GM18507 (cell line): ENCODE measurements around the gene NOTCH2.
"Not testable (repeated sequence)": the region's sequence is repeated elsewhere in the genome, so short reads cannot be mapped to it uniquely, and the experiment has no call there.

Experiments
- DNase-seq: peaks from one replicate; pipeline ENCODE4 v3.0.0; 2011; ENCODE audit warnings: low read depth; ENCODE audit not compliant: insufficient read length; ENCODE audit errors: extremely low spot score
- FAIRE-seq: peaks from 2 replicates; lab custom pipeline; 2011; peaks lifted over from hg19 to GRCh38; lab: Jason Lieb, UNC

NOTCH2 gene

DNA sequence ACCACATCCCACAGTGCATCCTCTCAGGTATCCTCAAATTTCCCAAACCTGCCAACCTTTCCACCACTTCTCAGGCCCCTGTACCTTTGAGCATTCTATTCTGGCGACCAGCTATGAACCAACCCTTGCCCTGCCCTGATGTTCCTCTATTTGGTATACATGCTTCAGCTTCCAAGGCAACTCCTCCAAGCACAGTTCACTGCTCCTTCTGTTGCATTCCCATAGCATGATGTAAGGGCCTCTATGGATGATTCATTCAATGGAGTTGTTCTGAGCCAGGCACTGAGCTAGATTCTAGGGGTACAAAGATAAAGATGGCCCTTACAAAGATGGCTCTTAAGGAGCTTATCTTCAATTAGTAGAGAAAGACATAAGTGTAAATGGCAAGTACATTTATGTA is 21.4 kb upstream of the NOTCH2 start:
- not testable (repeated sequence) for DNase-seq, FAIRE-seq

DNA sequence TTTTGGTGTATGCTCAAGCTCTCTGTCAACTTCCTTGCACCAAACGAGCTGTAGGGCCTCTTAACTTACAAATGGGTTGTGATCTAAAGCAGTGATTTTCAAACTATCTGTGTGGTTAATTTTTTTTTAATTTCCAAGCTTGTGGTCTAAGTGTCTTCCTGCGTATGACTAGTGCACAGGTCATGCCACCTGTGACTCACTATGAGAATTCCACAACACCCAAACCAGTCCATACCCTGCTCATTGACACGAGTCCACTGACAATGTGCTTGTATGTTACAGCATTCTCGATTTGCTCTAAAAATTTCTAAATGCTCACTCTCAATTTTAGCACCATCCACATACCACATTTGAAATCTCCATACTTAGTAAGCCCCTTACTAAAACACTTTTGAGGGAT is 18.5 kb upstream of the NOTCH2 start:
- FAIRE-seq, DNase-seq: not testable (repeated sequence)

DNA sequence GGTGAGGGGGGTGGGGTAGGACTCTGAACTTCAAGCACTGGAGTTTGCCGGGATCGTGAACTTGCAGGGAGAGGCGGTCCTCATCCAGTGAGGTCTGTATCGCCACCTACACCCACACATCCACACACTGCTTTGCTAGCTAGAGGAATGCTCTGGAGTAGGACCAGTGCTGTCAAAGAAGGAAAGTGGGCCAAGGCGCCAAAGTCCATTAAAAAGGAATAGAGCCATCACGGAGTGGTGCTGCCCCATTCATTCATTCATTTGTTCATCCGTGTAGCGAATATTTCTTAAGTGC is 405 bp upstream of the NOTCH2 start:
- not testable (repeated sequence) for FAIRE-seq, DNase-seq

DNA sequence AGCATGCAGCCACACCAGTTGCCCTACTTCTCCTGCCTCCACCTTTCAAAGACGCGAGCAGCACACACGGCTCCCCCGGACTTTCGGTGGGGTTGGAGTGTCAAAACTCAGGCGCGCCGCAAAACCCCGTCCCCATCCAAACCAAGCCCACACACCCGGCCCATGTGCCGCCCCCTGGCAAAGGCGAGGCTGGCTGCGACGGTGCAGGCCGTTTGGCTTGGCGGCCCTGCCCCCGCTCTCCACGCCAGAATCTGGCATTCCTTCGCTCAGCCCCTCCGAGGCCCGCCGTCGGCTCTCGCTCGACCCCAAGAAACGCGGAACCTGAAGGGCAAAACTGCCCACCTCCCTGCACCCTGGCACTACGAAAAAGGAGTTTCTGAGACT is 787 bp downstream of the NOTCH2 start:
- DNase-seq, FAIRE-seq: not testable (repeated sequence)

DNA sequence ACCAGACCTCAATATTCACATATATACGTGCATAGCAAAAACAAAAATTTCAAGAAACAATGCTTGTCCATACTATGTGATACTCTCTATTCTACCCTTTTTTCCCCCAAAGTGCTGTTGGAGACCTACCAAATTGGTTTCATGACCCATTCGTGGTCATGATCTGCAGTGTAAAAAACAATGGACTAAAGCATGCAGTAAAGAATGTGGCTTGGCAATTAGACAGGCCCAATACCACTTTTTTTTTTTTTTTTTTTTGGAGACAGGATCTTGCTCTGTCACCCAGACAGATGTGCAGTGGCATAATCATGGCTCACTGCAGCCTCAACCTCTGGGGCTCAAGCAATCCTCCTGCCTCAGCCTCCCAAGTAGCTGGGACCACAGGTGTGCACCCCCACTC is 21.3 kb downstream of the NOTCH2 start:
- FAIRE-seq, DNase-seq: not testable (repeated sequence)

DNA sequence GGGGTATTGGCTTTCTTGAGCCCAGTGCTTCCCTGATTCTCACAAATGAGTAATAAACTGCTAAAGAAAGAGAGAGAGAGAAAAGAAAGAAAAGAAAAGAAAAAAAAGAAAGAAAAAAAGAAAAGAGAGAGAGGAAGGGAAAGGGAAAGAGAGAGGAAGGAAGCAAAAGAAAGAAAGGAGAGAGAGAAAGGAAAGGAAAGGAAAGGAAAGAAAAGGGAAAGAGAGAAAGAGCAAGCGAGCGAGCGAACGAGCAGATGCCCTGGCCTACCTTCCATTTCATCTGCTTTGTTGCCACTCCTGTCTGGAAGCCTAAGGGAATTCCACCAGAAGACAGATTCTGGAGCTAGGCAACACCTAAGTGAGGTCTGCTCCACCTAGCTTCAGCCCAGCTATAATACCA is 27.7 kb downstream of the NOTCH2 start:
- DNase-seq, FAIRE-seq: not testable (repeated sequence)

DNA sequence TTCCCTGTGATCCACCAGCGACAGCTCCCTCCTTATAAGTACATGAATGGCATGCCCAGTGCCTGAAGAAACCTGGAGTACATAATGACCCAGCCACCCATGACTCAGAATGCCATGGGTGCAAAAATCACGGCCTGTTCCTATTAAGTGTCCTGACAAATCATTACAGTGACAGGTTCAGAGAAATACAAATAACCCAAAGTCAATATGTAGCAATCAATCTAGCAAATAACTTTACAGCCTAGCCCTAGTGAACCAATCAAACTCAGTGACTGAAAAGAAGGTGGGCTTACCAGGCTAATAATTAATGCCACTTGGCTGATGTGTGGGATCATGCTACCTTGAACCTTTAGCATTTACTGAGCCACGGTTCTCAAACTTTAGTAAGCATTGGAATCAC is 37.2 kb downstream of the NOTCH2 start:
- FAIRE-seq, DNase-seq: not testable (repeated sequence)

DNA sequence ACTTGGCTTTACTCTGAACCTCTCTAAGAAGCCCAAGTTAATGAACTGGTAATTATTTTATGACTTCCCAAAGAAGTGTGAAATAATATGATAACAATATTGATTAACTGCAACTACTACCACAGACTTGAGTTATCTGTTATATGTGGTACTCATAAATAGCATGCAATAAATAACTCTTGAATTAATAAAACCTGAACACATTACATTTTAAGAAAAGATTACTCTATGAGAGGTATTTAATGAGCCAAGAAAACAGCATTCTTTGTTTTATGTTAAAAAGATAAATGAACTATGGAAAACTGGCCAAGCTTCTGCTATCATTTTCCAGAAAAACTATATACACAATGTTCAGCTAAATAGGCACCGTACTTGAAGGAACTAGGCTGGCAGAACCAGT is 45.7 kb downstream of the NOTCH2 start:
- FAIRE-seq, DNase-seq: not testable (repeated sequence)

DNA sequence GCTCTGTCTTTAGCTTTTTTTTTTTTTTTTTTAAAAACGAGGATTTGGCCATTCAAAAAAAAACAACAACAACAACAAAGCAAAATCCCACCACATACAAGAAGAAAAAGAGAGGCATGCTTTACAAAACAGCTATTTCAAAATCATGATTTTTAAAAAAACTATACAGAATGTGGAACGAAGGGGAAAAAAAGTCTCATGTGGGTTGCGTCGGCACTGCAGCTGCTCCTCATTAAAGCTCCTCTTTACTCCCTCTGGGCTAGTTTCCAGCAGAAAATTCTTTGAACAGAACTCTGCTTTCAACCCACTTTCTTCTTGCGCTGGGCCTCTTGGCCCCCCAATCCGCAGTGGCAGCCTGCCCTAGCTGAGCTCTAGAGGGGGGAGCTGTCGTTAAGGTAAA is 54.5 kb downstream of the NOTCH2 start:
- DNase-seq, FAIRE-seq: not testable (repeated sequence)

DNA sequence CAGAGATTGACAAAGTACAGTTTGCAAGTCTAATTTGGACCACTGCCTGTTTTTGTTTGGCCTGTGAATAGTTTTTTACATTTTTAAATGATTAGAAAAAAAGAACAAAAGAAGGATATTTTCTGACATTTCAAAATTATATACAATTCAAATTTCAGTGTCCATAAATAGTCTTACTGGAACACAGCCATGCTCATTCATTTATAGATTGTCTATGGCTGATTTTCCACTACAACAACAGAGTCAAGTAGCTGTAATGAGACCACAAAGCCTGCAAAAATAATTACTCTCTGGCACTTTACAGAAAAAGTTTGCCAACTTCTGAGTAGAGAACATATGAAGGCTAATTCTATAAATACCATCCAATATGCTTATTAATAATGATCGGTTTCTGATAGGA is 61.1 kb downstream of the NOTCH2 start:
- FAIRE-seq, DNase-seq: not testable (repeated sequence)

DNA sequence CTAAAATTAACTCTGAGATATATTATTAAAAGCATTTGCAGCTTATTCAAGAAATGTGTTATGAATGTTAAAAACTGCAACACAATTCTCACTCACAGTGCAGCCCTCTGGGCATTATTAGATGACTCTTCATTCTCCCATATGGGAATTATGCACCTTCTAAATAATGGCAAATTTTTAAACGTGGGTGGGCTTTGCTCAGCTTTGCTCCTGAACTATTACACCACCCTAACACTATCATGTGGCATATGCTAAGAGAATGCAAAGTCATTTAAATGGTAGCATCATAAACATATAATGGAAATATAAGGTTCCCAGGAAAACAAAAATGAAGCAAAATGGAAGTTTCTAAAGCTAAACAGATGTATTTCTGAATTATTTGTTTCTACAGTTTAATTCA is 61.6 kb downstream of the NOTCH2 start:
- not testable (repeated sequence) for FAIRE-seq, DNase-seq

DNA sequence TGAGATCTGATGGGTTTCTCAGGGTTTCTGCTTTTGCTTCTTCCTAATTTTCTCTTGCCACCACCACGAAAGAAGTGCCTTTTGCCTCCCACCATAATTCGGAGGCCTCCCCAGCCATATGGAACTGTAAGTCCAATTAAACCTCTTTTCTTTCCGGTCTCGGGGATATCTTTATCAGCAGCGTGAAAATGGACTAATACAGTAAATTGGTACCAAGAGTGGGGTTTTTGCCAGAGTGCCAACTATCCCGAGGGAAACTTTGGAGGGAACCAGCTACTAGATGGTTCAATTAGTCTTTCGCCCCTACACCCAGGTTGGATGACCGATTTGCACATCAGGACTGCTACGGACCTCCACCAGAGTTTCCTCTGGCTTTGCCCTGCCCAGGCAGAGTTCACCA is 68.4 kb downstream of the NOTCH2 start:
- FAIRE-seq, DNase-seq: not testable (repeated sequence)

DNA sequence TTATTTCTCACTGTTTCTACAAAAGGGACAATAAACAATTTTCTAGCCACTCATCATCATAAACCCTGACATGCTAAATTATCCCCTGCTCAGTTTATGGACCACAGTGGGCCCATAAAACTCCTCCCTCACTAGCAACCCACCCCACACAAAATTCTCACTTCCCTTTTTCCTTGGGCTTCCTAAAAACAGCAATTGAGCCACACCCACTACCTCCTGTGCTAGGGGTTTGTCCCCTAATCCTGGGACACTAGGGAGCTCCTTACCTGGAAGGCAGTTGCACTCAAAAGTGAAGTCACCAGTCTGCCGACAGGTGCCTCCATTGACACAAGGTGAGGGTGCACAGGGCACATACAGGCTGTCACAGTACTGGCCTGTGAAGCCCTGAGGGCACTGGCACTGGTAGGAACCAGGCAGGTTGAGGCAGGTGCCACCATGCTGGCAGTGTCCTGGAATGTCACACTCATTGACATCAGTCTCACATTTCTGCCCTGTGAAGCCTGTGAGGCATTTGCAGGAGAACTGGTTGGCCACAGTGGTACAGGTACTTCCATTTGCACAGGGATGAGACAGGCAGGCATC is 72.6 kb downstream of the NOTCH2 start:
- DNase-seq, FAIRE-seq: not testable (repeated sequence)

DNA sequence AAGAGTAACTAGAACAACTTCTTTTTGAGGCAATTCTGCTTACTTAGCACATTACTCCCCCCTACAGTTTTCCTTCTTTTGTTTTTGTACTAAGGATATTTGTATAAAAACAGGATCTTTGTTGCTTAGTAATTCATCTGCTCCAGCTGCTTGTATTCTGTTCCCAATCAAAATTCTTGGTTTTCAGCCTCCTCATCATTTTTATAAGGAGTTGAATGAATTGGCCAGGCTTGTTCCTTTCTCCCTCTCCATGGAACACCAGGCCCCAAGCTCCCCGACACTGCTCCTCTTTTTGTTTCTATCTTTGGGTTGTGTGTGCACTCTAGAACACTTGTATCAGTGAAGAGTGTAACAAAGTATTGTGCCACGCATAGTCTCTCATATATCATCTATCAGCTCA is 73.5 kb downstream of the NOTCH2 start:
- FAIRE-seq, DNase-seq: not testable (repeated sequence)

DNA sequence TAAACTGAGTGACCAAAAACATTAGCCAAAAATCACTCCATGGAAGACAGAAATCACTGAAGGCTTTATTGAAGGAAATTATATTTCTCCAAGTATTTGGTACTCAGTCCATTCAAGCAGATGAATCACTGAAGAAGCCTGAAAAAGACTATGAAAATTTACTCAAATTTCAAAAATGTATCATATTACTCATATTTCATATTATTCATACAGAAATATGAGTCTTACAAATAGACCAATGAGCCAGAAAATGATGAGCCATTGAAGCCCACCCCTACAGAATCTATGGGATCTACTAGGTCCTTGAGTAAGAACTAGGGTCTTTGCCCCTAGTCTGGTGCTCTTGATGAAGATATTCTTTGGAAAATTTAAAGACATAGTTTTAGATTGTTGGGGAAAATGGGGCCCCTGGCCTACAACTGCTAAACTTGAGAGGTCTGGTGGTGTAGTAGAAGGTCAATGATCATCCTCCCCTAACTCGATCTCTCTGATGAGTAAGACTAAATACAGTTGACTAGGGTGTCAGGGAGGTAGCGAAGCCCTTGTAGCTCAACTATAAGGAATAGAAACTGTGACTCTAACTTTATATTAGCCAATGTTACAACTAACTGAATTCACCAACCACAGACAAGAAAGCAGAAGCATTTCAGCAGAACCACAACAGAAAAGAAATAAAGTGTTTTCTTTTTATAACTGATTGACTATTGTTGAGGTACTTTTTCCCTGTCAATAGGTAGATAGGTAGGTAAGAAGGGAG is 81.0 kb downstream of the NOTCH2 start:
- FAIRE-seq: no peak
- DNase-seq: no peak

DNA sequence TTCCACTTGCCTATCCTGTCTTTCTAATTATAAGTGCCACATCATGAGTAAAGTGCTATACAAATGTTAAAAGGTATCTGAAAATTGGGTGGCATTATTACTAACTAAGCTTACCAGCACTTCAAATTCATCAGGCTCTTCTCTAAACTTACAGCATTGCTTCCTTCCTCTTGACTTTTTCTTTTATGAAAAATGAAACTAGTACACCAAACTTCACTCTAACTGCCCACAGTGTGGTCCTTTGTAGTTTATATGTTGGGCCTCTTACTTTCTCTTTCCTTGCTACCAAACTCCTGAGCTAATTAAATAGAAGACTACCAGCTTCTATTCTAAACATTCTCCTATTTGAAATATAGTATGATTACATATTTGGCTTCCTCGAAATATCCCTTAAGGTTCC is 81.8 kb downstream of the NOTCH2 start:
- FAIRE-seq (no peak), DNase-seq (no peak)

DNA sequence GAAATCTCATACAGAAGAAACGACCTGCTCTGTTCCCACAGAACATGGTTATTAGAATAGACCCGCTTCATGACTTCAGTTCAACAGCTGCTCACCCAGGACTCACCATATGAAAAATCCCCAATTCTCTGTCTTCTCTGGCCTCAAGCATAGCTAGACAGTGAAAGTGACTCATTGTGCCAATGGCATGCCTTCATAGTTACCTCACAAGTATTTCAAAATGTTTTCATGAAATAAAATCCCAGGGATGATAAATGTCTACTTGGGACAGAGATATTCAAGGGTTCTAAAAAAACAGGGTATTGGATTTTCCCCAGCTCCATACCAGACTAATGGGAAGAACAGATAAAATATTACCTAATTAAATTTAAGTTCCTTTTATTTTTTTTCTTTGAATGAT is 82.3 kb downstream of the NOTCH2 start:
- DNase-seq (no peak), FAIRE-seq (no peak)

DNA sequence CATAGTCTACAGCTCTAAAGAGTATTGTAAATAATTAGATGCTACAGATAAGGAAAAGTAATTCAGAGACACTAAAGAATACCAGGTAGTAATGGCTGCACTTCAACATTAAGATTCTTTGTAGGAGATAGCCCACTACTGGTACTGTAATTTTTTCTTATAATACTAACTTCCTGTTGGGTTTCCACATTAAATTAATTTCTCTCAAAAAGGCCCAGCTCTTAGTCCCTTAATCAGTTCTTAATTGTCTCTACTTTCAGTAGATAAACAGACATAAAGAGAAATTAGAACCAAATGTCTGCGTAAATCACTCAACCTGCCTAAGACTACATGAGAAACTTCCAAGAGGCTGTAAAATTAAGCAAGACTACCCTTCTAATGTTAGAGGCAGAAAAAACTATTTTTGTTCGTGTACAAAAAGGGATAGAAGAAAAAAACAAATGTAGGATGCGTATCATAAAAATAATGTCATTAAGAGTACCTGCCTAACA is 83.4 kb downstream of the NOTCH2 start:
- DNase-seq (no peak), FAIRE-seq (no peak)

DNA sequence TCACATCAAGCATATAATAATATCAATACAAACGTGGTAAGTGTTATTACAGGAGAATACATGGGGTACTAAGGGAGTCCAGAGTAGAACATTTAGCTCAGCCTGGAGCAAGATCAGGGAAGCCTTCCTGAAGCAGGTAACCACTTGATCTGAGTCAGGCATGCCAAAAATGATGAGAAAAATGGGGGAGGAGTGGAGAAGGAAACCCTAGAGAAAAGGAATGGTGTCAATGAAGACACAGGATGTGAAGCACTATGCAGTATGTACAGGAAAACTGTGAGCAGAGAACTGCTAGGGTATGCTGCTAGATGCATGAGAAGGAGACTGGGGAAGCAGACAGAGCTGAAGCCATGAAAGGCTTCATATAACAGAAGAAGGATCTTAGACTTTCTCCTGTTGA is 84.7 kb downstream of the NOTCH2 start:
- no peak for DNase-seq
- FAIRE-seq: no peak

DNA sequence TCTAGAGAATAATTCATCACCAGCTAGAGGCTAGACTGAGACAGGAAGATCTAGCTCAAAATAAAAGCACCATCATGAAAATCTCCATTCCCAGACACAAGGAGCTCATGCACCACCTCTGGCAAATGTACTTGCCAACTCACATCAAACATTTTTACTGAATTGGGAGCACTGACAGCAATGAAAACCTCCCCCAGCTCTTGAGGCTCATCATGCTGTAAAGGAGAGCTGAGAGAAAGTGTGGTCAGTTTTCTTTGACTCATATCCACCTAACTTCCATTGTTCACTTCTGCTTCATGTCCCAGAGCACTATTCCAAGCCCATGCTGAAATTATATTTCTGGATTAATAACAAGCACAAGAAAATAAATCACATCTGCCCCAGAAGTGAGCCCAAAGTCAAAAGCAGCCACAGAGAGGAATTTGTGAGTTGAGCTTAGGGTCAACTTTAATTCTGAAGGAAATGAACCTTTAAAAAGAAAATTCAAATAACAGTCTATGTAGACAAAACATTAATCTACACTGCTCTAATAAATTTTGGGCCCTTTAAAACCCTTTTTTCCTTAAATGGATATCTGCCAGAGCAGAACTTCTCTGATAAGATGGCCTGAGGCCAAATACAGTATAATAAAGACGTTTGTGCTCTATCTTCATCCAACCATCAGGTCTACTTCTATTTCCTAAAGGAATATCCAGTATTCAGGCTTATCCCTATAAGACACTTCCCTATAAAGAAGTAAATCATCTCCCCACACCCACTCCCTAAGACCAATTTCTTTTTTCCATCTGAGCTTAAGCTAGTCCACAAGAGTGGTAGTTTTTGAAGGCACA is 87.3 kb downstream of the NOTCH2 start:
- FAIRE-seq: no peak
- no peak for DNase-seq
